ENCODE results near the gene KIF2A.

The KIF2A gene

GRCh38 chr5:62312036-62312435, 6.0 kb downstream of the KIF2A start:
- DNase-seq (ENCODE audit: low spot score), result no peak
- no peaks in the 10 kb centered on the region for H3K9me3 ChIP-seq (ENCODE audit: severe bottlenecking)
- no peak for ATAC-seq (ENCODE audit: low read depth)
- H3K36me3 ChIP-seq (ENCODE audit: low read depth), result peaks cover 33% of the 10 kb centered on the region
- H3K4me3 ChIP-seq (ENCODE audit: severe bottlenecking), result no peak overlapping the region
- no peak for TF ChIP-seq CTCF (IDR thresholded peaks at IDR 0.05; ENCODE audit: poor library complexity, severe bottlenecking)
- H3K27me3 ChIP-seq (ENCODE audit: insufficient read depth, poor library complexity, severe bottlenecking), result no peaks in the 10 kb centered on the region
- H3K4me1 ChIP-seq (ENCODE audit: insufficient read depth, poor library complexity, severe bottlenecking), result peaks cover 24% of the 10 kb centered on the region
- H3K27ac ChIP-seq (ENCODE audit: poor library complexity, severe bottlenecking), result no peak overlapping the region

- H3K27me3 ChIP-seq (ENCODE audit: insufficient read depth, poor library complexity, severe bottlenecking), result no peaks in the 10 kb centered on the region
- no peaks in the 10 kb centered on the region for H3K9me3 ChIP-seq (ENCODE audit: severe bottlenecking)
- H3K4me3 ChIP-seq (ENCODE audit: severe bottlenecking), result no peak overlapping the region
- TF ChIP-seq CTCF (IDR thresholded peaks at IDR 0.05; ENCODE audit: poor library complexity, severe bottlenecking), result no peak
- H3K36me3 ChIP-seq (ENCODE audit: low read depth), result peaks cover 36% of the 10 kb centered on the region
- DNase-seq (ENCODE audit: low spot score) (no peak), ATAC-seq (ENCODE audit: low read depth) (no peak)
- H3K27ac ChIP-seq (ENCODE audit: poor library complexity, severe bottlenecking), result no peak overlapping the region
- peaks cover 24% of the 10 kb centered on the region for H3K4me1 ChIP-seq (ENCODE audit: insufficient read depth, poor library complexity, severe bottlenecking)
These were observed 6.7 kb downstream of the KIF2A start for GRCh38 chr5:62312674-62313073.

GRCh38 chr5:62314213-62314830, 8.3 kb downstream of the KIF2A start:
- Histone ChIP-seq H3K36me3 (ENCODE audit: low read depth) (peaks cover 22% of the 10 kb centered on the region), H3K27me3 (ENCODE audit: insufficient read depth, poor library complexity, severe bottlenecking) (no peaks in the 10 kb centered on the region), H3K9me3 (ENCODE audit: severe bottlenecking) (no peaks in the 10 kb centered on the region), H3K4me3 (ENCODE audit: severe bottlenecking) (no peak overlapping the region), H3K27ac (ENCODE audit: poor library complexity, severe bottlenecking) (no peak overlapping the region), H3K4me1 (ENCODE audit: insufficient read depth, poor library complexity, severe bottlenecking) (peaks cover 24% of the 10 kb centered on the region)
- DNase-seq (ENCODE audit: low spot score), result no peak
- TF ChIP-seq CTCF (IDR thresholded peaks at IDR 0.05; ENCODE audit: poor library complexity, severe bottlenecking), result no peak
- ATAC-seq (ENCODE audit: low read depth), result no peak

- Histone ChIP-seq H3K27ac (ENCODE audit: poor library complexity, severe bottlenecking) (no peak overlapping the region), H3K9me3 (ENCODE audit: severe bottlenecking) (no peaks in the 10 kb centered on the region), H3K4me1 (ENCODE audit: insufficient read depth, poor library complexity, severe bottlenecking) (peaks cover 24% of the 10 kb centered on the region), H3K36me3 (ENCODE audit: low read depth) (peaks cover 13% of the 10 kb centered on the region; the same call in 1 of the 2 replicates), H3K27me3 (ENCODE audit: insufficient read depth, poor library complexity, severe bottlenecking) (no peaks in the 10 kb centered on the region), H3K4me3 (ENCODE audit: severe bottlenecking) (no peak overlapping the region)
- ATAC-seq (ENCODE audit: low read depth) (peak; percentile 47; the same call in 2 of the 3 replicates), DNase-seq (ENCODE audit: low spot score) (no peak)
- TF ChIP-seq CTCF (IDR thresholded peaks at IDR 0.05; ENCODE audit: poor library complexity, severe bottlenecking), result no peak
These were observed 9.6 kb downstream of the KIF2A start for GRCh38 chr5:62315376-62316175.

- ATAC-seq (ENCODE audit: low read depth), result no peak
- Histone ChIP-seq H3K4me1 (ENCODE audit: insufficient read depth, poor library complexity, severe bottlenecking) (peaks cover 20% of the 10 kb centered on the region), H3K27me3 (ENCODE audit: insufficient read depth, poor library complexity, severe bottlenecking) (no peaks in the 10 kb centered on the region), H3K27ac (ENCODE audit: poor library complexity, severe bottlenecking) (no peak overlapping the region), H3K4me3 (ENCODE audit: severe bottlenecking) (no peak overlapping the region), H3K9me3 (ENCODE audit: severe bottlenecking) (no peaks in the 10 kb centered on the region), H3K36me3 (ENCODE audit: low read depth) (peaks cover 10% of the 10 kb centered on the region; the same call in 1 of the 2 replicates)
- no peak for DNase-seq (ENCODE audit: low spot score)
- TF ChIP-seq CTCF (IDR thresholded peaks at IDR 0.05; ENCODE audit: poor library complexity, severe bottlenecking), result no peak
These were observed 10.1 kb downstream of the KIF2A start for GRCh38 chr5:62316176-62316502.

Data from RWPE2 (cell line).